K562 (cell line): ENCODE data around the gene PNPLA1. TPM values are rescaled to one million over a fixed set of nuclear protein-coding genes. Genes with fewer than 3 reads are reported as not detected.

ENCODE experiments used
- ATAC-seq: fragments of 200-7000 bp; cut with Tn5 transposase; 3 replicates; pipeline ENCODE4 v1.9.1; 2020; ENCODE audit warnings: moderate library complexity
- BruUV-seq: library from RNA; stranded (reverse); fragments of 400-500 nt; replicated peaks from 2 replicates; lab custom pipeline; 2021; lab: Mats Ljungman, UMichigan
- CTCF ChIA-PET: fragments of 300-600 bp; formaldehyde crosslinking; extraction: SDS; loops from one replicate; lab custom pipeline; 2021; ENCODE audit warnings: low intra/inter-chr PET ratio; lab: Yijun Ruan, JAX
- POLR2A ChIA-PET: fragments of 300-600, 350-650 bp; sonication (Branson Sonifier 250); formaldehyde crosslinking; extraction: SDS; loops from one replicate; lab custom pipeline; 2021; ENCODE audit warnings: antibody characterized with exemption, inconsistent platforms; lab: Yijun Ruan, JAX
- DNase-seq, 4 experiments: peaks; one replicate each; pipeline versions ENCODE4 v3.0.0 to v3.0.0-alpha.2; 2011 to 2018; ENCODE audit warnings: low spot score in 3 of 4, mixed read lengths in 3 of 4; ENCODE audit errors: extremely low read depth in 1 of 4
- FAIRE-seq: peaks from 2 replicates; lab custom pipeline; 2011; peaks lifted over from hg19 to GRCh38; lab: Jason Lieb, UNC
- H2AFZ ChIP-seq: 2 replicates; pipeline ENCODE4 v1.6.0; 2011; ENCODE audit warnings: low read depth, low read length, control low read depth, inconsistent platforms
- H3K27ac ChIP-seq: fragments of 200-600 bp; 3 replicates; pipeline ENCODE4 v1.8.0; 2011; ENCODE audit warnings: low read depth, mild to moderate bottlenecking, control low read depth, inconsistent platforms, low read length, moderate library complexity, mixed read lengths; ENCODE audit errors: extremely low read depth
- H3K27me3 ChIP-seq, 2 experiments: fragments of 300-600 bp in 1 of 2; 2 replicates in 1 of 2; 3 replicates in 1 of 2; pipeline versions ENCODE4 v1.6.0 to v1.8.0; 2011; ENCODE audit warnings: inconsistent platforms in 2 of 2, low read length in 2 of 2, mild to moderate bottlenecking in 1 of 2, mixed read lengths in 1 of 2, moderate library complexity in 1 of 2; ENCODE audit not compliant: control insufficient read depth in 2 of 2, insufficient read depth in 2 of 2
- H3K36me3 ChIP-seq: fragments of 300-600 bp; 3 replicates; pipeline ENCODE4 v1.8.0; 2011; ENCODE audit warnings: mild to moderate bottlenecking, low read length, inconsistent platforms; ENCODE audit not compliant: control insufficient read depth, insufficient read depth
- H3K4me1 ChIP-seq, 2 experiments: fragments of 200-600 bp in 1 of 2; replicated peaks in 1 of 2; 2 replicates in 1 of 2; 3 replicates in 1 of 2; pipeline versions ENCODE4 v1.5.1 to v1.8.0; 2011; ENCODE audit warnings: inconsistent platforms in 2 of 2, low read length in 2 of 2, mild to moderate bottlenecking in 1 of 2, mixed read lengths in 1 of 2, moderate library complexity in 1 of 2; ENCODE audit not compliant: control insufficient read depth in 2 of 2, insufficient read depth in 2 of 2
- H3K4me2 ChIP-seq: 2 replicates; pipeline ENCODE4 v1.6.1; 2011; ENCODE audit warnings: low read length, control low read depth, inconsistent platforms, mixed read lengths; ENCODE audit not compliant: insufficient read depth
- H3K4me3 ChIP-seq: fragments of 200-600 bp; sonication (generic), shearing (Covaris generic); 2 replicates; pipeline ENCODE4 v1.5.1; 2016; ENCODE audit warnings: control low read depth, inconsistent platforms
- H3K79me2 ChIP-seq: fragments of 200-600 bp; 3 replicates; pipeline ENCODE4 v1.8.0; 2011; ENCODE audit warnings: low read length, inconsistent platforms; ENCODE audit not compliant: control insufficient read depth, insufficient read depth
- H3K9ac ChIP-seq, 2 experiments: 2 replicates each; pipeline versions ENCODE4 v1.6.0 to v1.6.1; 2011; ENCODE audit warnings: low read depth in 2 of 2, low read length in 2 of 2, control low read depth in 1 of 2, inconsistent platforms in 1 of 2, mild to moderate bottlenecking in 1 of 2, mixed read lengths in 1 of 2; ENCODE audit not compliant: insufficient read depth in 1 of 2
- H3K9me1 ChIP-seq: one replicate; pipeline ENCODE4 v1.6.0; 2011; ENCODE audit warnings: inconsistent platforms, mild to moderate bottlenecking, low read length, moderate library complexity; ENCODE audit not compliant: control insufficient read depth, insufficient read depth
- H3K9me3 ChIP-seq: replicated peaks from 2 replicates; pipeline ENCODE4 v1.5.1; 2011; ENCODE audit warnings: low read depth, low read length, inconsistent platforms; ENCODE audit not compliant: control insufficient read depth, insufficient read depth
- H4K20me1 ChIP-seq: replicated peaks from 2 replicates; pipeline ENCODE4 v1.6.1; 2011; ENCODE audit warnings: low read length, inconsistent platforms, mixed read lengths; ENCODE audit not compliant: control insufficient read depth, insufficient read depth
- ARID3A ChIP-seq: IDR thresholded peaks from 2 replicates; pipeline ENCODE4 v1.6.1; 2012; ENCODE audit warnings: low read depth, low read length, improper control_type of control experiment, borderline replicate concordance
- BHLHE40 ChIP-seq: IDR thresholded peaks from 2 replicates; pipeline ENCODE4 v1.6.1; 2011; ENCODE audit warnings: low read length, improper control_type of control experiment
- CBX1 ChIP-seq: sonication (generic); IDR thresholded peaks from 2 replicates; pipeline ENCODE4 v1.6.1; 2016; ENCODE audit warnings: antibody characterized with exemption, low read depth, mild to moderate bottlenecking
- CREB1 ChIP-seq, 2 experiments: sonication (generic) in 1 of 2; formaldehyde crosslinking in 1 of 2; IDR thresholded peaks; 2 replicates each; pipeline versions ENCODE4 v1.6.1 to v1.8.0; 2012 to 2022; ENCODE audit warnings: inconsistent platforms in 1 of 2, mild to moderate bottlenecking in 1 of 2, missing genetic modification reagents in 1 of 2, moderate library complexity in 1 of 2
- EGR1 ChIP-seq: fragments of 450-650 bp; conservative IDR thresholded peaks from 2 replicates; pipeline ENCODE4 v1.6.1; 2017; ENCODE audit warnings: mild to moderate bottlenecking
- ETS1 ChIP-seq: conservative IDR thresholded peaks from 2 replicates; pipeline ENCODE4 v1.6.1; 2011; ENCODE audit warnings: low read depth, mild to moderate bottlenecking, low read length; ENCODE audit not compliant: control insufficient read depth
- FOXJ2 ChIP-seq: fragments of 200-800 bp; sonication (Bioruptor generic); IDR thresholded peaks from 2 replicates; pipeline ENCODE4 v1.6.1; 2016; ENCODE audit warnings: missing genetic modification characterization, missing compliant biosample characterization
- FOXK1 ChIP-seq: sonication (generic); formaldehyde crosslinking; IDR thresholded peaks from 2 replicates; pipeline ENCODE4 v1.8.0; 2022; ENCODE audit warnings: missing genetic modification reagents, mild to moderate bottlenecking, borderline replicate concordance
- MNT ChIP-seq, 2 experiments: fragments of 450-650 bp; conservative IDR thresholded peaks; 2 replicates each; pipeline ENCODE4 v1.6.1; 2017; ENCODE audit warnings: mild to moderate bottlenecking in 2 of 2, moderate library complexity in 2 of 2
- NR2C1 ChIP-seq, 2 experiments: fragments of 450-650 bp; IDR thresholded peaks; 2 replicates each; pipeline ENCODE4 v1.6.1; 2017; ENCODE audit warnings: mild to moderate bottlenecking in 2 of 2, antibody characterized with exemption in 1 of 2, inconsistent platforms in 1 of 2, missing compliant biosample characterization in 1 of 2, missing genetic modification characterization in 1 of 2
- SRSF1 ChIP-seq: fragments of 200-400 bp; formaldehyde crosslinking; IDR thresholded peaks from 2 replicates; pipeline ENCODE4 v1.6.1; 2017; ENCODE audit warnings: mild to moderate bottlenecking, low read depth, low read length, moderate library complexity
- ZC3H8 ChIP-seq: fragments of 450-650 bp; IDR thresholded peaks from 2 replicates; pipeline ENCODE4 v1.6.1; 2017
- ZNF224 ChIP-seq: sonication (generic); formaldehyde crosslinking; IDR thresholded peaks from 2 replicates; pipeline ENCODE4 v1.8.0; 2022; ENCODE audit warnings: mild to moderate bottlenecking, missing genetic modification reagents
- WGBS: fragments of 100-300 bp; shearing (Covaris generic); methylation state at CpG from one replicate; pipeline ENCODE4 v1.1.6; 2016; ENCODE audit warnings: low coverage, mixed read lengths; ENCODE audit not compliant: insufficient coverage; ENCODE audit errors: missing lambda C conversion rate; 5-methylcytosine and 5-hydroxymethylcytosine counted together
- in situ Hi-C: fragments of 300-500 bp; cut with MboI; formaldehyde crosslinking; loops from 4 replicates; pipeline ENCODE4 v1.15.0; 2018; ENCODE audit warnings: inconsistent platforms, mixed read lengths
- intact Hi-C: fragments of 100-400 bp; cut with micrococcal nuclease; formaldehyde crosslinking; loops from 2 replicates; pipeline ENCODE4 v1.14.2; 2022
- polyA plus RNA-seq, 8 experiments: library from polyadenylated mRNA; depleted of rRNA in 4 of 8; stranded (reverse) in 5 of 8; unstranded in 3 of 8; fragments of >200 nt; fragmentation: Nextera tagmentation in 2 of 8; fragmentation: Illumina TruSeq in 1 of 8; extraction: Ambion mirVana in 2 of 8; extraction: Trizol in 1 of 8; gene quantifications; 2 replicates each; pipeline versions ENCODE4 v1.2.1 to v1.2.3, GENCODE V29; 2011 to 2014; ENCODE audit warnings: inconsistent platforms in 1 of 8, missing spikeins in 1 of 8
- total RNA-seq, 7 experiments: library from RNA; depleted of rRNA in 6 of 7; stranded (reverse); fragments of >200 nt in 6 of 7; fragmentation: Illumina TruSeq in 2 of 7; extraction: Trizol in 2 of 7; gene quantifications; 2 replicates each; pipeline versions ENCODE4 v1.2.1 to v1.2.3, GENCODE V29; 2011 to 2021; ENCODE audit warnings: low replicate concordance in 1 of 7
- TF ChIP-seq, protein P1 (sequence below), 2 experiments: IDR thresholded peaks; 2 replicates each; pipeline ENCODE4 v1.6.1; 2011; ENCODE audit warnings: borderline replicate concordance in 1 of 2, control low read depth in 1 of 2, low read depth in 1 of 2, low read length in 1 of 2, mild to moderate bottlenecking in 1 of 2, mixed read lengths in 1 of 2, moderate library complexity in 1 of 2; ENCODE audit not compliant: insufficient read depth in 1 of 2, insufficient read length in 1 of 2, poor library complexity in 1 of 2, severe bottlenecking in 1 of 2; ENCODE audit errors: extremely low read depth in 1 of 2

PNPLA1 gene
- total and polyA plus RNA-seq, 9 of the 15 experiments (the other 6 are each of a cell fraction or from before 2014, with no cell fraction given) = 0.04 to 0.27 (median 0.13) TPM; not detected in 2

- POLR2A ChIA-PET = interaction anchor here (0.6 to 1.2 kb wide), 3 partner anchors 12 to 307 kb away, joined by 3 to 4 read pairs (median 3); no protein-coding TSS in a partner anchor
- in situ Hi-C loops = no loop called here
- BruUV-seq = no TSS peak
- TF ChIP-seq EGR1 (no peak), ETS1 (no peak), CBX1 (no peak), ZC3H8 (no peak), NR2C1 (IDR thresholded peaks at IDR 0.05) (no peak), NR2C1 (tag; IDR thresholded peaks at IDR 0.05) (no peak), FOXK1 (CRISPR knock-in tag) (peak; percentile 86; the same call in 1 of the 2 replicates), ZNF224 (CRISPR knock-in tag) (no peak), BHLHE40 (peak; percentile 2; the same call in 1 of the 2 replicates), SRSF1 (no peak), FOXJ2 (tag) (peak; percentile 89), ARID3A (no peak), CREB1 (IDR thresholded peaks at IDR 0.05) (no peak), CREB1 (CRISPR knock-in tag; IDR thresholded peaks at IDR 0.05) (0 out of 2 replicates have a peak, but pooled peaks have one; percentile 40), MNT (conservative IDR thresholded peaks at IDR 0.05) (0 out of 4 replicates have a peak, but pooled peaks of 1 of the 2 experiments have one; percentile 28)
- TF ChIP-seq, protein P1, sequence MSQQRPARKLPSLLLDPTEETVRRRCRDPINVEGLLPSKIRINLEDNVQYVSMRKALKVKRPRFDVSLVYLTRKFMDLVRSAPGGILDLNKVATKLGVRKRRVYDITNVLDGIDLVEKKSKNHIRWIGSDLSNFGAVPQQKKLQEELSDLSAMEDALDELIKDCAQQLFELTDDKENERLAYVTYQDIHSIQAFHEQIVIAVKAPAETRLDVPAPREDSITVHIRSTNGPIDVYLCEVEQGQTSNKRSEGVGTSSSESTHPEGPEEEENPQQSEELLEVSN (IDR thresholded peaks at IDR 0.05; ENCODE audit: borderline replicate concordance in 1 of 2, extremely low read depth in 1 of 2, insufficient read depth in 1 of 2, insufficient read length in 1 of 2, low read depth in 1 of 2, low read length in 1 of 2, poor library complexity in 1 of 2, severe bottlenecking in 1 of 2) = no peak
Observed at GRCh38 chr6:36334832-36335459, 65.1 kb downstream of the PNPLA1 start.

More at GRCh38 chr6:36334832-36335459, 65.1 kb downstream of the PNPLA1 start:
- Histone ChIP-seq H3K9me3 (no peaks in the 10 kb centered on the region), H3K4me2 (peak overlapping the region; percentile 30; the same call in 1 of the 2 replicates), H3K36me3 (no peaks in the 10 kb centered on the region), H3K27me3 (peaks cover 55 to 77% of the 10 kb centered on the region in 2 experiments), H3K9ac (no peak overlapping the region; a peak in 1 of 4 replicates), H3K4me3 (no peak overlapping the region), H2AFZ (peak overlapping the region; percentile 44; the same call in 1 of the 2 replicates), H3K4me1 (peaks cover 0 to 6% of the 10 kb centered on the region in 2 experiments; a peak in 4 of 5 replicates), H3K9me1 (no peaks in the 10 kb centered on the region), H4K20me1 (peaks cover 13% of the 10 kb centered on the region; the same call in 1 of the 2 replicates), H3K27ac (no peak overlapping the region), H3K79me2 (no peaks in the 10 kb centered on the region)
- FAIRE-seq = peak; percentile 56
- 3% methylated on average over 14 of the region's 14 CpGs for WGBS
- CTCF ChIA-PET = no interaction called here
- intact Hi-C loops = no loop called here
- ATAC-seq = peak; percentile 51
- DNase-seq = peak in 1 of 4 experiments; percentile 26
